HCT116 (cell line): ENCODE measurements around the gene KSR1. TPM values are rescaled to one million over a fixed set of nuclear protein-coding genes. Genes with fewer than 3 reads are reported as not detected.

Experiments
- ATAC-seq: fragments of 200-7000 bp; cut with Tn5 transposase; 2 replicates; pipeline ENCODE4 v1.9.1; 2020; ENCODE audit warnings: mild to moderate bottlenecking, moderate library complexity
- BruUV-seq: library from RNA; stranded (reverse); fragments of 400-500 nt; replicated peaks from 2 replicates; lab custom pipeline; 2021; lab: Mats Ljungman, UMichigan
- CTCF ChIA-PET: fragments of 300-600 bp; sonication (Branson Sonifier 250); formaldehyde crosslinking; loops from one replicate; lab custom pipeline; 2021; ENCODE audit warnings: antibody characterized with exemption; lab: Charles Lee
- POLR2A ChIA-PET: fragments of 300-600, 350-600 bp; sonication (Branson Sonifier 250); formaldehyde crosslinking; loops from one replicate; lab custom pipeline; 2021; ENCODE audit warnings: antibody characterized with exemption; lab: Charles Lee
- RAD21 ChIA-PET, 2 experiments: fragments of 300-600 bp; sonication (Branson Sonifier 250); formaldehyde crosslinking; loops; one replicate each; lab custom pipeline; 2023; ENCODE audit warnings: low total read pairs in 2 of 2; ENCODE audit not compliant: uncharacterized antibody in 2 of 2, unreplicated experiment in 2 of 2, low non-redundant PET in 1 of 2; lab: Charles Lee
- DNase-seq: peaks from one replicate; pipeline ENCODE4 v3.0.0-alpha.2; 2010; ENCODE audit warnings: low read depth, low spot score
- H2AFZ ChIP-seq: fragments of 200-600 bp; shearing (Covaris generic), sonication (generic); 2 replicates; pipeline ENCODE4 v1.6.1; 2017; ENCODE audit warnings: low read depth, mixed run types, mixed read lengths, antibody characterized with exemption, low read length; ENCODE audit not compliant: poor library complexity, severe bottlenecking
- H3K27ac ChIP-seq: 2 replicates; pipeline ENCODE4 v1.5.1; 2012; ENCODE audit warnings: low read depth, low read length
- H3K27me3 ChIP-seq: fragments of 200-600 bp; sonication (generic); 2 replicates; pipeline ENCODE4 v1.6.1; 2016; ENCODE audit warnings: mixed run types, low read length, mixed read lengths; ENCODE audit not compliant: insufficient read depth
- H3K36me3 ChIP-seq, 2 experiments: fragments of 200-500 bp in 1 of 2; fragments of 200-600 bp in 1 of 2; sonication (Bioruptor generic) in 1 of 2; sonication (generic) in 1 of 2; 2 replicates each; pipeline versions ENCODE4 v1.5.1 to v1.6.1; 2014 to 2016; ENCODE audit warnings: low read length in 2 of 2, inconsistent platforms in 1 of 2, mixed read lengths in 1 of 2, mixed run types in 1 of 2; ENCODE audit not compliant: insufficient read depth in 2 of 2, control insufficient read depth in 1 of 2
- H3K4me1 ChIP-seq, 2 experiments: fragments of 200-600 bp in 1 of 2; sonication (generic) in 1 of 2; 2 replicates each; pipeline versions ENCODE4 v1.5.1 to v1.6.1; 2012 to 2017; ENCODE audit warnings: low read length in 2 of 2, inconsistent platforms in 1 of 2, mild to moderate bottlenecking in 1 of 2, mixed read lengths in 1 of 2, mixed run types in 1 of 2, moderate library complexity in 1 of 2; ENCODE audit not compliant: insufficient read depth in 2 of 2, control insufficient read depth in 1 of 2
- H3K4me2 ChIP-seq: fragments of 200-600 bp; sonication (generic); 2 replicates; pipeline ENCODE4 v1.6.1; 2017; ENCODE audit warnings: mixed run types, low read length, mixed read lengths
- H3K4me3 ChIP-seq, 2 experiments: fragments of 200-600 bp in 1 of 2; sonication (generic) in 1 of 2; replicated peaks in 1 of 2; 2 replicates each; pipeline ENCODE4 v1.5.1; 2011 to 2016; ENCODE audit warnings: low read length in 2 of 2, control low read depth in 1 of 2, low read depth in 1 of 2, mild to moderate bottlenecking in 1 of 2, mixed read lengths in 1 of 2, mixed run types in 1 of 2
- H3K79me2 ChIP-seq: fragments of 200-600 bp; sonication (generic); 2 replicates; pipeline ENCODE4 v1.6.1; 2017; ENCODE audit warnings: mild to moderate bottlenecking, mixed run types, low read length, moderate library complexity, mixed read lengths; ENCODE audit not compliant: insufficient read depth
- H3K9ac ChIP-seq: fragments of 200-600 bp; sonication (generic); 2 replicates; pipeline ENCODE4 v1.6.1; 2016; ENCODE audit warnings: low read length, mixed read lengths
- H3K9me2 ChIP-seq: fragments of 200-600 bp; sonication (generic), shearing (Covaris generic); 2 replicates; pipeline ENCODE4 v1.6.1; 2017; ENCODE audit warnings: mixed run types, mild to moderate bottlenecking, moderate library complexity; ENCODE audit not compliant: insufficient read depth
- H3K9me3 ChIP-seq, 2 experiments: fragments of 200-500 bp in 1 of 2; fragments of 200-600 bp in 1 of 2; sonication (Bioruptor generic) in 1 of 2; sonication (generic) in 1 of 2; 2 replicates each; pipeline ENCODE4 v1.6.1; 2014 to 2017; ENCODE audit warnings: low read length in 2 of 2, mixed read lengths in 2 of 2, inconsistent platforms in 1 of 2, low read depth in 1 of 2, mild to moderate bottlenecking in 1 of 2, mixed run types in 1 of 2, moderate library complexity in 1 of 2; ENCODE audit not compliant: control insufficient read depth in 1 of 2, insufficient read depth in 1 of 2
- H4K20me1 ChIP-seq: fragments of 200-600 bp; sonication (generic), shearing (Covaris generic); 2 replicates; pipeline ENCODE4 v1.6.1; 2017; ENCODE audit warnings: mixed run types, mild to moderate bottlenecking, moderate library complexity; ENCODE audit not compliant: insufficient read depth
- ATF3 ChIP-seq: IDR thresholded peaks from 2 replicates; pipeline ENCODE4 v1.6.1; 2012
- CBX3 ChIP-seq: IDR thresholded peaks from 2 replicates; pipeline ENCODE4 v1.6.1; 2012; ENCODE audit warnings: low read depth
- CEBPB ChIP-seq: IDR thresholded peaks from 2 replicates; pipeline ENCODE4 v1.6.1; 2012; ENCODE audit warnings: low read depth
- EGR1 ChIP-seq: IDR thresholded peaks from 2 replicates; pipeline ENCODE4 v1.6.1; 2012; ENCODE audit warnings: low read depth
- ELF1 ChIP-seq: IDR thresholded peaks from 2 replicates; pipeline ENCODE4 v1.6.1; 2012; ENCODE audit warnings: low read depth, borderline replicate concordance
- EZH2 ChIP-seq: fragments of 200-600 bp; sonication (generic); IDR thresholded peaks from 2 replicates; pipeline ENCODE4 v1.6.1; 2017; ENCODE audit warnings: antibody characterized with exemption, mixed run types
- FOSL1 ChIP-seq: IDR thresholded peaks from 2 replicates; pipeline ENCODE4 v1.6.1; 2012; ENCODE audit warnings: low read depth
- JUND ChIP-seq: IDR thresholded peaks from 2 replicates; pipeline ENCODE4 v1.6.1; 2012
- MAX ChIP-seq: IDR thresholded peaks from 2 replicates; pipeline ENCODE4 v1.6.1; 2012
- RAD21 ChIP-seq: IDR thresholded peaks from 2 replicates; pipeline ENCODE4 v1.6.1; 2012; ENCODE audit warnings: low read depth, mild to moderate bottlenecking
- REST ChIP-seq: IDR thresholded peaks from 2 replicates; pipeline ENCODE4 v1.6.1; 2012; ENCODE audit warnings: low read depth
- SRF ChIP-seq: IDR thresholded peaks from 2 replicates; pipeline ENCODE4 v1.6.1; 2012; ENCODE audit warnings: low read depth
- TCF7L2 ChIP-seq: IDR thresholded peaks from 2 replicates; pipeline ENCODE4 v1.7.0; 2011; ENCODE audit warnings: borderline replicate concordance, inconsistent platforms; ENCODE audit not compliant: insufficient read depth, insufficient read length; ENCODE audit errors: extremely low read depth
- YY1 ChIP-seq: IDR thresholded peaks from 2 replicates; pipeline ENCODE4 v1.6.1; 2011; ENCODE audit warnings: low read length, low read depth, moderate library complexity, mild to moderate bottlenecking; ENCODE audit not compliant: insufficient replicate concordance; ENCODE audit errors: extremely low read depth
- ZBTB33 ChIP-seq: IDR thresholded peaks from 2 replicates; pipeline ENCODE4 v1.6.1; 2011; ENCODE audit warnings: mild to moderate bottlenecking, low read length, moderate library complexity; ENCODE audit not compliant: insufficient replicate concordance; ENCODE audit errors: extremely low read depth
- ZFX ChIP-seq: fragments of 450-650 bp; IDR thresholded peaks from 2 replicates; pipeline ENCODE4 v1.6.1; 2017
- ZNF274 ChIP-seq: fragments of 200-500 bp; sonication (Bioruptor generic); IDR thresholded peaks from 2 replicates; pipeline ENCODE4 v1.6.1; 2014; ENCODE audit warnings: mild to moderate bottlenecking, low read depth, low read length, inconsistent platforms
- intact Hi-C: fragments of 100-400 bp; cut with micrococcal nuclease; formaldehyde crosslinking; loops from 2 replicates; pipeline ENCODE4 v1.10.0; 2022
- total RNA-seq: library from RNA; stranded (reverse); gene quantifications from one replicate; pipeline ENCODE4 v1.2.1, GENCODE V29; 2021; ENCODE audit not compliant: unreplicated experiment

The KSR1 gene
- total RNA-seq, 1 experiment from 2014 or later: 16.5 TPM

GRCh38 chr17:27418366-27418615 lies 38.0 kb upstream of the KSR1 start:
- intact Hi-C loops: no loop called here
- no peak for ATAC-seq
- BruUV-seq: no TSS peak
- Histone ChIP-seq H3K9me2 (no peaks in the 10 kb centered on the region), H3K4me2 (no peak overlapping the region), H3K9me3 (no peaks in the 10 kb centered on the region), H3K4me1 (no peaks in the 10 kb centered on the region), H3K9ac (no peak overlapping the region), H3K36me3 (no peaks in the 10 kb centered on the region), H3K27ac (no peak overlapping the region), H4K20me1 (no peaks in the 10 kb centered on the region), H2AFZ (no peak overlapping the region), H3K4me3 (no peak overlapping the region), H3K79me2 (no peaks in the 10 kb centered on the region), H3K27me3 (no peaks in the 10 kb centered on the region)
- ChIA-PET POLR2A (no interaction called here), RAD21 (no interaction called here), CTCF (no interaction called here)
- TF ChIP-seq YY1 (no peak), ELF1 (no peak), SRF (no peak), EZH2 (no peak), TCF7L2 (no peak), ZBTB33 (no peak), ZFX (no peak), ZNF274 (no peak), RAD21 (no peak), JUND (no peak), REST (no peak), CBX3 (no peak), EGR1 (no peak), ATF3 (no peak), FOSL1 (no peak), CEBPB (no peak), MAX (no peak)
- no peak for DNase-seq
